NK-92 (cell line): ENCODE results near the gene CTNNA2.

Source experiments
- DNase-seq: peaks from one replicate; lab custom pipeline; 2025; ENCODE audit not compliant: unreplicated experiment; lab: John Stamatoyannopoulos, UW

The CTNNA2 gene

GRCh38 chr2:80519121-80519643 lies 1006.3 kb downstream of the CTNNA2 start:
- no peak for DNase-seq

- no peak for DNase-seq
These were observed 1006.9 kb downstream of the CTNNA2 start for GRCh38 chr2:80519699-80520291.

- no peak for DNase-seq
These were observed 1012.3 kb downstream of the CTNNA2 start for GRCh38 chr2:80525152-80525551.

DNA sequence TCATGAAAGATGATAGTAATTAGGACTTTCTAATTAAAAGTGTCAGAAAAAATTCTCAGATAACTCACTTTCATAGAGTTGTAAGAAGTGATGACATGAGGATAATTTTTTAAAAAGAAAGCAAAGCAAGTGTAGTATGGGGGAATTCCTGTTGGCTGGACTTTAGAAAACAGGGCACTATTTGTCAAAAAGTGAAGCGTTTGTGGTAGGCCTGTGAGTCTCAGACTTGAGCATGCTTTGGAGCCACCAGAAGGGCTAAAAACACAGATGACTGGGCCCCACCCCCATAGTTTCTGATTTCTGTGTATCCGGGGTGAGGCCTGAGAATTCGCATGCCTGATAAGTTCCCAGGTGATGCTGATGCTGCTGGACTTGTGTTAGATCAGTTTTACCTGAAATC lies 1014.3 kb downstream of the CTNNA2 start:
- DNase-seq: no peak

GRCh38 chr2:80529466-80530165 lies 1016.8 kb downstream of the CTNNA2 start:
- DNase-seq: no peak

- DNase-seq: no peak
These were observed 1017.7 kb downstream of the CTNNA2 start for GRCh38 chr2:80530442-80531064.

GRCh38 chr2:80531319-80531718 lies 1018.5 kb downstream of the CTNNA2 start:
- no peak for DNase-seq

GRCh38 chr2:80545420-80546210 lies 1032.8 kb downstream of the CTNNA2 start:
- no peak for DNase-seq

DNA sequence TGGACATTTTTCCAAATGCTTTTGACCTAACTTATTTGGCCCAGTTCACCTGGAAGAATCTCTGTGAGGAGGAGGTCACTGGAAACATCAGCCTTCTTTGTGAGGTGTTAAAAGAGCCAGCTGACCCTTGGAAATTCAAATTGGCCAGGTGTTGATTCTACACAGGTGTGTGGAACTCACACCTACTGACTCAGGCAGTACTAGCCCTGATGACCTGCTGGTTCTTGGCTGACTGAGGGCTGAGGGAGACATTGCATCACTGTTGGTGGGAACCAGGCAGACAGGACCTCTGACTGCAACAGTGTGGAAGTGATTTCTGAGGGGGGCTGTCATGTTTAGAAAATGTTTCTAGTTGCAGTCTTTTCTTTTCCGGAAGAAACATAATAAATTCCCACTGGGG lies 1033.9 kb downstream of the CTNNA2 start:
- no peak for DNase-seq

GRCh38 chr2:80547344-80547743 lies 1034.5 kb downstream of the CTNNA2 start:
- no peak for DNase-seq

GRCh38 chr2:80548469-80548868 lies 1035.6 kb downstream of the CTNNA2 start:
- DNase-seq: no peak

- no peak for DNase-seq
These were observed 1037.0 kb downstream of the CTNNA2 start for GRCh38 chr2:80549901-80550300.

DNA sequence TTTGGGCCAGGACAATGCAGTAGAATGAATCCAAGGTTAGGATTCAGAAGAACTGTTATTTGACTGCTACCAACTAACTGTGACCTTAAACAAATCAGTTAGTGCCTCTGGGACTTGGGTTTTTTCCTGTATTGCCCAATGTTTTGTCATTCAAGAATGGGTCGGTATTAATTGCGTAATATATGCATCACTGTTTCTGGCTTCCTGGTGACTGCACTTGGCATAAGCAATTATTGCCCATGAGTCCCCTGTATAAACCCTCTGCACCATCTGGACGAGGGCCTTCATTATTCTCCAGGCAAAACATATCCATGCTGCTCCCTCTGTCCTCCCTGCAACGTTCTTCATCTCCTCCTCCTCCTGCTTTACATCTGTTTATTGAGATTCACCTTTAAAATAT lies 1047.5 kb downstream of the CTNNA2 start:
- DNase-seq: no peak

DNA sequence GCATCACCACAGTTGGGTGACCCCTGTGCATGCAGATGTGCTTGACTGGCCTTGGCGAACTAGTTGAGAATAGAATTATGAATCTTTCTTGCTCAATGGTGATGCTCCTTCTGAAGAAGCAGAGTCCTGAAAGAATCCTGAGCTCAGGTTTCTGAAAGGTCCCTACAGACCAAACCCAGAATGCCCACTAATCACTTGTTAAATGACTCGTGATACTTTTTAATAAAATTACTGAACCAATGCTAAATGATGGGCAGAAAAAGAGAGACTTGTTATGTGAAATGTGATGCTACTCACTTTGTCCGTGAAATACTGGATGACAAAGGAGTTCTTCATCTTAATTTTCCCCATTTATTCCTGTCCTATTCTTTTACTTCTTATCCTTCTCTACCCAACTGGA lies 1055.2 kb downstream of the CTNNA2 start:
- DNase-seq: no peak

DNA sequence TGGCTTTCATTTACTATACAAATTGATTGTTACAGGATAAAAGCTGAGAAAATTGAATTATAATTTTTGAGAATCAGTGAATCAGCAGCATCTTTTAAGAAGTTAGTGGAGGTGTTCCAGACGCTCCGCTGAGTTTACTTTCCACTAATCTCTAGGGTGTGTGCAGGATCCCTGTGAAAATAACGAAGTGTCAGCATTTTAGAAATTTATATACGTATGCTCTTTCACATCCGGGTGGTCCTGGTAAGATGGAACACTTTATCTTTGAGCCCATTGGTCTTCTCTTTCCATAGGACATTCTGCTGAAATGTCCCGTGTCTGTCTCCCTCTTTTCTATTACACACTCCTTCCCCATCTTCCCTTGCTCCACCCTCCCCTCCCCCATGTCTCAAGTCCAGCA lies 1060.3 kb downstream of the CTNNA2 start:
- no peak for DNase-seq

DNA sequence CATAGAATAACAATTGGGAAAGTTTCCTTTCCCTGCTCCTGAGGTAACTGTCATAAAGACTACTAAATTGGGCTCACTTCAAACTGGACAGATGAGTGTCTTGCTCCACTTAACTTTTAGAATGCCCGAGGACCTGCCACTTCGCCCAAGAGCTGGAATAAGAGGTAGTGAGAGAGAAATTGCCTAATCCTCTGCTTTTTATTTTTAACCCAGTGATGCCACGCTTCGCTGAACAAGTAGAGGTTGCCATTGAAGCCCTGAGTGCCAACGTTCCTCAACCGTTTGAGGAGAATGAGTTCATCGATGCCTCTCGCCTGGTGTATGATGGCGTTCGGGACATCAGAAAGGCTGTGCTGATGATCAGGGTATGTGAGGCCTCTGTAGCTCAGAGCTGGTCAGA lies 1061.1 kb downstream of the CTNNA2 start:
- DNase-seq: no peak

GRCh38 chr2:80579756-80580155 lies 1066.9 kb downstream of the CTNNA2 start:
- DNase-seq: no peak

- no peak for DNase-seq
These were observed 1078.4 kb downstream of the CTNNA2 start for GRCh38 chr2:80591233-80591632.

GRCh38 chr2:80592106-80592505 lies 1079.3 kb downstream of the CTNNA2 start:
- DNase-seq: no peak

DNA sequence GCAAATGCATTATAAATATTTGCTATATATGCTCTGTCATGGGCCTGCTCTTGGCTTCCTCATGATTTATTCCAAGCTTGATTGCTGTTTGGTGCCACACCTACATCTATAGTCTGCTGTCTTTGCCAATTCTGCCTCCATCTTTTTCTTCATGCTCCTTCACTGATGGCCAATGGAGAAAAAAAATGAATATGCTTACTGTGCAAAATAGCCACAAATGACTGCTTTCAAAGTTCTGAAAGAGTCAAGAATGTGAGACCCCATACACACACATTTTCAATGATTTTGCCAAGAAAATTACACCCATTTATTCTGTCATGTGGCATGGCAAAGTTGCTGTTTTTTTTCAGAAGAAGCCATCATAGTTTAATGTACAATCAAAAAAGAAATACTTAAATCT lies 1097.3 kb downstream of the CTNNA2 start:
- no peak for DNase-seq

GRCh38 chr2:80621656-80622055 lies 1108.8 kb downstream of the CTNNA2 start:
- no peak for DNase-seq
